Erythroblast (primary cell): ENCODE data around the gene KLLN.

Experiments used
- GATA1 ChIP-seq: IDR thresholded peaks from 2 replicates; pipeline ENCODE4 v1.6.1; 2011; ENCODE audit warnings: low read depth, mild to moderate bottlenecking, control low read depth, low read length, moderate library complexity
- POLR2A ChIP-seq: IDR thresholded peaks from 2 replicates; pipeline ENCODE4 v1.6.1; 2011; ENCODE audit warnings: mild to moderate bottlenecking, low read length

DNA sequence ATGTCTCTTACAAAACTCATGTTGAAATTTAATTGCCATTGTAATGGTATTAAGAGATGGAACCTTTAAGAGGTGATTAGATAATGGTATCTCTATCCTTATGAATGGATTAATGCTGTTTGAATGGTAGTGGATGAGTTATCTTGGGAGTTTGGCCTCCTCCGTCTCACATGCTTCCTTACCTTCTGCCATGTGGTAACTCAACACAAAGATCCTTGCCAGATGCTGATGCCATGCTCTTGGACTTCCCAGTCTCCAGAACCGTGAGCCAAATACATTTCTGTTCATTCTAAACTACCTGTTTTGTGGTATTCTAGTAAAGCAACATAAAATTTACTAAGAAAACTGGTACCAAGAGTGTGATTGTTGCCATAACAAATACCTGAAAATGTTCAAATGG, 23.3 kb upstream of the KLLN start:
- no peak for TF ChIP-seq POLR2A
- no peak for TF ChIP-seq GATA1
